Neural cell (in vitro differentiated cells): ENCODE data around the gene HLA-F. TPM values are rescaled to one million over a fixed set of nuclear protein-coding genes. Genes with fewer than 3 reads are reported as not detected.

Source experiments
- H2AFZ ChIP-seq: fragments of 200-600, 300-800 bp; sonication (generic), shearing (Covaris generic); 2 replicates; pipeline ENCODE4 v1.6.0; 2014; ENCODE audit warnings: low read depth, mild to moderate bottlenecking, antibody characterized with exemption, low read length, moderate library complexity
- H3F3A ChIP-seq: fragments of 200-600 bp; shearing (Covaris generic); 2 replicates; pipeline ENCODE4 v1.6.1; 2016; ENCODE audit warnings: mild to moderate bottlenecking, moderate library complexity, mixed read lengths, antibody characterized with exemption, low read length; ENCODE audit not compliant: insufficient read depth, poor library complexity, severe bottlenecking
- H3K27ac ChIP-seq: fragments of 200-600, 300-800 bp; sonication (generic), shearing (Covaris generic); 2 replicates; pipeline ENCODE4 v1.5.1; 2014; ENCODE audit warnings: mild to moderate bottlenecking, low read length, moderate library complexity
- H3K27me3 ChIP-seq: fragments of 300-800, 200-600 bp; sonication (generic), shearing (Covaris generic); 2 replicates; pipeline ENCODE4 v1.6.0; 2014; ENCODE audit warnings: mild to moderate bottlenecking, low read depth, low read length, moderate library complexity; ENCODE audit not compliant: insufficient read depth
- H3K36me3 ChIP-seq: fragments of 300-800, 200-600 bp; sonication (generic), shearing (Covaris generic); 2 replicates; pipeline ENCODE4 v1.5.1; 2014; ENCODE audit warnings: mild to moderate bottlenecking, antibody characterized with exemption, low read length, moderate library complexity; ENCODE audit not compliant: insufficient read depth
- H3K4me2 ChIP-seq: fragments of 300-800, 200-600 bp; sonication (generic), shearing (Covaris generic); 2 replicates; pipeline ENCODE4 v1.6.0; 2014; ENCODE audit warnings: mild to moderate bottlenecking, low read length
- H3K4me3 ChIP-seq: fragments of 300-800, 200-600 bp; sonication (generic), shearing (Covaris generic); 2 replicates; pipeline ENCODE4 v1.5.1; 2014; ENCODE audit warnings: mild to moderate bottlenecking, low read length, moderate library complexity
- H3K79me2 ChIP-seq: fragments of 200-600 bp; shearing (Covaris generic); replicated peaks from 2 replicates; pipeline ENCODE4 v1.6.0; 2014; ENCODE audit warnings: mild to moderate bottlenecking, low read length, moderate library complexity; ENCODE audit not compliant: insufficient read depth
- H3K9ac ChIP-seq: fragments of 300-800, 200-600 bp; sonication (generic), shearing (Covaris generic); 2 replicates; pipeline ENCODE4 v1.6.1; 2016; ENCODE audit warnings: mild to moderate bottlenecking, low read length, mixed read lengths
- H3K9me2 ChIP-seq: fragments of 200-600 bp; shearing (Covaris generic); 2 replicates; pipeline ENCODE4 v1.6.1; 2016; ENCODE audit warnings: mild to moderate bottlenecking, low read length, mixed read lengths; ENCODE audit not compliant: insufficient read depth
- H3K9me3 ChIP-seq: fragments of 200-600, 300-800 bp; sonication (generic), shearing (Covaris generic); 2 replicates; pipeline ENCODE4 v1.6.1; 2016; ENCODE audit warnings: mild to moderate bottlenecking, mixed run types, low read length, moderate library complexity, mixed read lengths
- H4K20me1 ChIP-seq: fragments of 200-600 bp; shearing (Covaris generic); 2 replicates; pipeline ENCODE4 v1.6.1; 2016; ENCODE audit warnings: mild to moderate bottlenecking, mixed run types; ENCODE audit not compliant: insufficient read depth
- CTCF ChIP-seq: fragments of 450-650 bp; IDR thresholded peaks from 2 replicates; pipeline ENCODE4 v1.5.1; 2014; ENCODE audit warnings: antibody characterized with exemption, mild to moderate bottlenecking, moderate library complexity; ENCODE audit not compliant: poor library complexity, severe bottlenecking
- EP300 ChIP-seq: fragments of 450-650 bp; conservative IDR thresholded peaks from 2 replicates; pipeline ENCODE4 v1.6.1; 2014; ENCODE audit warnings: antibody characterized with exemption, mild to moderate bottlenecking, moderate library complexity; ENCODE audit not compliant: poor library complexity, severe bottlenecking
- EZH2 ChIP-seq: fragments of 200-600, 300-800 bp; shearing (Covaris generic), sonication (generic); IDR thresholded peaks from 2 replicates; pipeline ENCODE4 v1.6.1; 2014; ENCODE audit warnings: antibody characterized with exemption, low read length, borderline replicate concordance, mild to moderate bottlenecking; ENCODE audit not compliant: insufficient read depth, poor library complexity, severe bottlenecking
- MXI1 ChIP-seq: fragments of 450-650 bp; conservative IDR thresholded peaks from 2 replicates; pipeline ENCODE4 v1.6.1; 2014; ENCODE audit warnings: antibody characterized with exemption, mild to moderate bottlenecking; ENCODE audit not compliant: poor library complexity, severe bottlenecking
- POLR2AphosphoS5 ChIP-seq: IDR thresholded peaks from 2 replicates; pipeline ENCODE4 v1.6.1; 2012
- RAD21 ChIP-seq: fragments of 450-650 bp; conservative IDR thresholded peaks from 2 replicates; pipeline ENCODE4 v1.6.1; 2014; ENCODE audit warnings: antibody characterized with exemption, mild to moderate bottlenecking, moderate library complexity
- REST ChIP-seq: IDR thresholded peaks from 2 replicates; pipeline ENCODE4 v1.6.1; 2012; ENCODE audit warnings: borderline replicate concordance
- SMC3 ChIP-seq: fragments of 450-650 bp; conservative IDR thresholded peaks from 2 replicates; pipeline ENCODE4 v1.6.1; 2014; ENCODE audit warnings: antibody characterized with exemption, mild to moderate bottlenecking, moderate library complexity; ENCODE audit not compliant: poor library complexity
- TAF1 ChIP-seq: IDR thresholded peaks from 2 replicates; pipeline ENCODE4 v1.6.1; 2012; ENCODE audit warnings: low read depth
- polyA plus RNA-seq: library from polyadenylated mRNA; depleted of rRNA; stranded (reverse); fragments of >200 nt; gene quantifications from 2 replicates; pipeline ENCODE4 v1.2.3, GENCODE V29; 2014

Gene HLA-F
- polyA plus RNA-seq, 1 donor from 2014 or later, result not detected

- Histone ChIP-seq H3K9ac (no peak overlapping the region), H3K9me3 (no peaks in the 10 kb centered on the region), H3K4me2 (no peak overlapping the region), H3K27ac (no peak overlapping the region), H4K20me1 (no peaks in the 10 kb centered on the region), H3K36me3 (no peaks in the 10 kb centered on the region), H2AFZ (no peak overlapping the region), H3K79me2 (no peaks in the 10 kb centered on the region), H3K27me3 (peaks cover 80% of the 10 kb centered on the region), H3K4me3 (peak overlapping the region; percentile 78), H3F3A (no peaks in the 10 kb centered on the region), H3K9me2 (no peaks in the 10 kb centered on the region)
- TF ChIP-seq SMC3 (no peak), MXI1 (no peak), TAF1 (no peak), REST (no peak), EZH2 (no peak), EP300 (no peak), POLR2AphosphoS5 (no peak), RAD21 (no peak), CTCF (no peak)
Observed at GRCh38 chr6:29749308-29749662, 26.1 kb downstream of the HLA-F start.

GRCh38 chr6:29749668-29750067 is 26.4 kb downstream of the HLA-F start:
- H3K36me3 ChIP-seq, result no peaks in the 10 kb centered on the region
- no peak overlapping the region for H3K4me2 ChIP-seq
- H3K4me3 ChIP-seq, result peak overlapping the region; percentile 78
- no peak overlapping the region for H3K9ac ChIP-seq
- no peaks in the 10 kb centered on the region for H3K79me2 ChIP-seq
- H3K9me2 ChIP-seq, result no peaks in the 10 kb centered on the region
- peaks cover 80% of the 10 kb centered on the region for H3K27me3 ChIP-seq
- H3K9me3 ChIP-seq, result no peaks in the 10 kb centered on the region
- no peak overlapping the region for H3K27ac ChIP-seq
- no peaks in the 10 kb centered on the region for H4K20me1 ChIP-seq
- no peak overlapping the region for H2AFZ ChIP-seq
- TF ChIP-seq EZH2 (no peak), SMC3 (no peak), RAD21 (no peak), TAF1 (no peak), EP300 (no peak), REST (no peak), POLR2AphosphoS5 (no peak), CTCF (no peak), MXI1 (no peak)
- H3F3A ChIP-seq, result no peaks in the 10 kb centered on the region
